Erythroblast (primary cell): ENCODE measurements around the gene ZFYVE28.

Experiments
- DNase-seq, 2 experiments: peaks; one replicate each; lab custom pipeline; 2025; lab: John Stamatoyannopoulos, UW
- GATA1 ChIP-seq: IDR thresholded peaks from 2 replicates; pipeline ENCODE4 v1.6.1; 2011; ENCODE audit warnings: low read depth, mild to moderate bottlenecking, control low read depth, low read length, moderate library complexity
- POLR2A ChIP-seq: IDR thresholded peaks from 2 replicates; pipeline ENCODE4 v1.6.1; 2011; ENCODE audit warnings: mild to moderate bottlenecking, low read length

ZFYVE28 gene

DNA sequence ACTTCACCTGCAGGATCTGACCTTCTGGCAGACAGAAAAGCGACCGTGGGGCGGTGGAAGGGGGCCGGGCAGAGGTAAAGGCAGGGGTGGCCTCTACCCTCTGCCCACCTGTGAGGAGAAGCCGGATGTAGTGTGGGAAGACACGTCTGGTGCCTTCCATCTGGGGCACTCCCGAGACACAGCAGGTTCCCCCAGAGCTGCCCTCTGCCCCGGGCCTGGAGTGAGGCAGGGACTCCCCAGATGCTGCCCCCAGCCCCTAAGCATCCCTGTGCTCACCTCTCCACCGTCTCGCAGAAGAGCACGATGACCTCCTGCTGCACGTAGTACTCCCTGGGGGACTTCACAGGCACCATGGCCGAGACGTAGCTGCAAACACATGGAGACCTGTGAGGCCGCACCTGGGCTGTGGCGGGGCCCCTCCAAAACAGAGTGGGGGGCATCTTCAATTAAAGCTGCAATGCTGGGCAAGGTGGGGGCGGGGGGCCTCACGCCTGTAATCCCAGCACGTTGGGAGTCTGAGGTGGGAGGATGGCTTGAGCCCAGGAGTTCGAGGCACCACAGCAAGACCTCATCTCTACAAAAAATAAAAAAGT, 81.2 kb downstream of the ZFYVE28 start:
- DNase-seq = no peak
- TF ChIP-seq GATA1 (no peak), POLR2A (no peak)

- no peak for TF ChIP-seq POLR2A
- no peak for TF ChIP-seq GATA1
Measured at GRCh38 chr4:2336659-2337058, 81.8 kb downstream of the ZFYVE28 start.

GRCh38 chr4:2335729-2336101, 82.7 kb downstream of the ZFYVE28 start:
- no peak for DNase-seq
- TF ChIP-seq POLR2A = no peak
- no peak for TF ChIP-seq GATA1

More at GRCh38 chr4:2336659-2337058, 81.8 kb downstream of the ZFYVE28 start:
- DNase-seq = no peak

- TF ChIP-seq POLR2A (no peak), GATA1 (no peak)
- no peak for DNase-seq
Measured at GRCh38 chr4:2334826-2335728, 83.4 kb downstream of the ZFYVE28 start.

GRCh38 chr4:2333916-2334644, 84.4 kb downstream of the ZFYVE28 start:
- TF ChIP-seq GATA1 (no peak), POLR2A (no peak)
- DNase-seq = no peak

DNA sequence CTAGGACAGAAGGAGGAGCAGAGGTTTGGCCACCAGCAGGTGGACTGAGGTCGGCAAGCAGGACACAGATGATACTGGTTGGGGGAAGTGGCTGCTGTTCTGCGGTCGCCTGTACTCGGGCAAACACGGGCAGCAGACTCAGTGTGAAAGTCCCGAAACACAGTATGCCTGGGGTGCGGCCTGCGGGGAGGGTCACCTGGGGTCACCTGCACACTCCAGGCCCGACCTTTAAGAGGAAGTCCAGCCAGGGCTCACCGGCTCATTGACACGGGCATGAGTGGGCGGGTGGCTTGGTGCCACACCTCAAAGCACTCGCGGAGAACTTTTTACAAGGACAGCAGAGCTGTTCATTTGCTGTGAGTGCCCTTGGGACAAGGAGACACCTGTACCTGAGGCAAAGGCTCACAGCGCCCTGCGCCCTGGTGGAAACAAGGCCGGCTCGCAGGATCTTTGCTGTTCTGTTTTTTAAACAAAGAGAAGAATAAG, 85.0 kb downstream of the ZFYVE28 start:
- no peak for DNase-seq
- TF ChIP-seq POLR2A (no peak), GATA1 (no peak)

- DNase-seq = no peak
- TF ChIP-seq POLR2A (no peak), GATA1 (no peak)
Measured at GRCh38 chr4:2332976-2333319, 85.5 kb downstream of the ZFYVE28 start.

- TF ChIP-seq POLR2A (no peak), GATA1 (no peak)
- DNase-seq = no peak
Measured at GRCh38 chr4:2332201-2332975, 86.1 kb downstream of the ZFYVE28 start.

- TF ChIP-seq GATA1 (no peak), POLR2A (no peak)
- DNase-seq = no peak
Measured at GRCh38 chr4:2331519-2332200, 86.8 kb downstream of the ZFYVE28 start.

DNA sequence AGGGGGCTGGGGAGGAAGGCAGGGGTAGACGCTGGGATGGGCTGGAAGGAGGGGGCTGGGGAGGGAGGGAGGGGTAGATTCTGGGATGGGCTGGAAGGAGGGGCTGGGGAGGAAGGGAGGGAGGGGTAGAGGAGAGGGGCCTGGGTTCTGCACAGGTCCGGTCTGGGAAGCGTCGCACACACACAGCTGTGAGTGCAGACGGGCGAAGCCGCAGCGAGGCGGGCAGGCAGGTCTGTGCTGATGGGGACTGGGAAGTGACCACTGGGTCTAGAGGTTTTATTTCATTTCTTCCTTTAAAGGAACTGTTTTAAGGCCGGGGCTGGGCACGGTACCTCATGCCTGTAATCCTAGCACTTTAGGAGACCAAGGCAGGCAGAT, 87.4 kb downstream of the ZFYVE28 start:
- DNase-seq = no peak
- TF ChIP-seq POLR2A = no peak
- TF ChIP-seq GATA1 = no peak

DNA sequence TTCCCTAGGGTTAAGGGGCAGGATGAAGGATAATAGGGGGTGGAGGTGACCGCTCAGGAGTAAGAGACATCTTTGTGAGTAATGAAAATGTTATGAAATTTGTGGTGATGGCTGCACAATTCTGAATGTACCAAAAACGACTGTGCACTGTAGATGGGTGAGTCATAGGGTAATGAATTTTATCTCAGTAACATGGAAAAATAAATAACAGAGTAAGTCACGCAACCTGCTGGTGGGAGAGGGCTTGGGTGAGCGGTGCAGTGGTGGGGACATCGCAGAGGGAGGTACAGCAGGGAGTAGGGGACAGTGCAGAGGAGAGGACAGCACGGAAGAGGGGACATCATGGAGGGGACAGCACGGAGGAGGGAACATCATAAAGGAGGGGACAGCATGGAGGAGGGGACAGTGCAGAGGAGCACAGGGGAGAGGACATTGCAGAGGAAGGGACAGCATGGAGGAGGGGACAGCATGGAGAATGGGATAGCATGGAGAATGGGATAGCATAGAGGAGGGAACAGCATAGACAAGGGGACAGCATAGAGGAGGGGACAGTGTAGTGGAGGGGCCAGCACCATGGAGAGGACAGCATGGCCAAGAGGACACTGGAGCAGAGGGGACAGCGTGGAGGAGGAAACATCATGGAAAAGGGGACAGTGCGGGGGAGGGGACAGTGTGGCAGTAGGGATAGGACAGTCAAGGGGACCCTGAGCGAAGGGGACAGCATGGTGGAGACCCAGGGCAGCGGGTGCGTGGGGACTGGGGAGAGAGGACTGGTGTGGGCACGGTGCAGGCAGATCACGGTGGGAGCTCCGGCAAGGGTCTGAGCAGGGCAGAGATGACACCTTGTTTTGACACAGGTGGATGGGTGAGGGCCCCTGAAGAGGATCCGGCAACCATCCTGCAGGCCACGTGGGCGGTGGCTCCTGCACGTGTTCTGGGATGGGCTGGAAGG, 88.1 kb downstream of the ZFYVE28 start:
- no peak for TF ChIP-seq POLR2A
- TF ChIP-seq GATA1 = no peak
- no peak for DNase-seq

DNA sequence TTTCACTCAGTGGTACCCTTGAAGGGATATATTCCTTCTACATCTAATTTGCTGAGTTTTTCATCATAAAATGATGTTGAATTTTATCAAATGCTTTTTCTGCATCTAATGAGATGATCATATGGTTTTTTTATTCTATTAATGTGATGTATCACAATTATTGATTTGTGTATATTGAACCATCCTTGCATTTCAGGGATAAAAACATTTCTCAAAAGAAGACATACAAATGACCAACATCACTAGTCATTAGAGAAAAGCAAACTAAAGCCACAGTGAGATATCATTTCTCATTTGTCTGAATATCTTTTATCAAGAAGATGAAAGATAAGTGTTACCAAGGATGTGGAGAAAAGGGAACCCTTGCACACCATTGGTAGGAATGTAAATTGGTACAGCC, 90.9 kb downstream of the ZFYVE28 start:
- TF ChIP-seq POLR2A (no peak), GATA1 (no peak)
- DNase-seq = no peak
